Ecto neural progenitor cell (in vitro differentiated cells): Measurements from ENCODE around the gene DCAF7.

Experiments
- DNase-seq: peaks from one replicate; pipeline ENCODE4 v3.0.0-alpha.2; 2018; ENCODE audit warnings: low spot score

DCAF7 gene, protein sequence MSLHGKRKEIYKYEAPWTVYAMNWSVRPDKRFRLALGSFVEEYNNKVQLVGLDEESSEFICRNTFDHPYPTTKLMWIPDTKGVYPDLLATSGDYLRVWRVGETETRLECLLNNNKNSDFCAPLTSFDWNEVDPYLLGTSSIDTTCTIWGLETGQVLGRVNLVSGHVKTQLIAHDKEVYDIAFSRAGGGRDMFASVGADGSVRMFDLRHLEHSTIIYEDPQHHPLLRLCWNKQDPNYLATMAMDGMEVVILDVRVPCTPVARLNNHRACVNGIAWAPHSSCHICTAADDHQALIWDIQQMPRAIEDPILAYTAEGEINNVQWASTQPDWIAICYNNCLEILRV

DNA sequence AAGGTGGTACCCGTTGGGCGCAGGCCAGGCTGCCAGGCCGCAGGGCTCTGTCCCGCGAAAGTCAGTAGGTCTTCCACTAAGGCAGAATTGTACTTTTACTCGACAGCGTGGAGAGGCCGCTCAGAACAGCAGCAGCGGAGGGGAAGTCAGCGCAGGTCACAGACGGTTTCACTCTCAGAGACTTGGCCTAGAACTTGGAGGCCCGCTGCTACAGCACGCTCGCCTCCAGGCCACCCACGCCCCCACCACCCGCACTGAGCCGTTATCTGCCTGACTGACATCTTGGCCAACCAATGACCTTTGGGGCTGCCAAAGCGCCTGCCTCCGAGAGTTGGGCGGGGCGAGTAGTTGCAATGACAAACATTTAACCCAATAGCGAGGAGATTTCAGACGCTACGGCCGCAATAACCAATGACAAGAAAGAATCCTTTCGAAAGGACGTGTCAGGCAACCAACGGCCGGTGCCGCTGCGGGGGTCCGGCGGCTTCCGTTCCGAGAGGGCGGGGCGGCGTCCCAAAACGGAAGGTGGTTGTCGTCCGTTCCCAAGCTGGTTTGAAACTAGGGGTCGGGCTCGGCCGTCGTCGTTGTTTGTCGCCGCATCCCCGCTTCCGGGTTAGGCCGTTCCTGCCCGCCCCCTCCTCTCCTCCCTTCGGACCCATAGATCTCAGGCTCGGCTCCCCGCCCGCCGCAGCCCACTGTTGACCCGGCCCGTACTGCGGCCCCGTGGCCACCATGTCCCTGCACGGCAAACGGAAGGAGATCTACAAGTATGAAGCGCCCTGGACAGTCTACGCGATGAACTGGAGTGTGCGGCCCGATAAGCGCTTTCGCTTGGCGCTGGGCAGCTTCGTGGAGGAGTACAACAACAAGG, at the start of gene DCAF7:
Gene DCAF7, plus strand, starts transcription at position 532 of the 871 bp plus-strand sequence. Its CDS starts 201 bp downstream, at position 733.
- peak; percentile 100 for DNase-seq

DNA sequence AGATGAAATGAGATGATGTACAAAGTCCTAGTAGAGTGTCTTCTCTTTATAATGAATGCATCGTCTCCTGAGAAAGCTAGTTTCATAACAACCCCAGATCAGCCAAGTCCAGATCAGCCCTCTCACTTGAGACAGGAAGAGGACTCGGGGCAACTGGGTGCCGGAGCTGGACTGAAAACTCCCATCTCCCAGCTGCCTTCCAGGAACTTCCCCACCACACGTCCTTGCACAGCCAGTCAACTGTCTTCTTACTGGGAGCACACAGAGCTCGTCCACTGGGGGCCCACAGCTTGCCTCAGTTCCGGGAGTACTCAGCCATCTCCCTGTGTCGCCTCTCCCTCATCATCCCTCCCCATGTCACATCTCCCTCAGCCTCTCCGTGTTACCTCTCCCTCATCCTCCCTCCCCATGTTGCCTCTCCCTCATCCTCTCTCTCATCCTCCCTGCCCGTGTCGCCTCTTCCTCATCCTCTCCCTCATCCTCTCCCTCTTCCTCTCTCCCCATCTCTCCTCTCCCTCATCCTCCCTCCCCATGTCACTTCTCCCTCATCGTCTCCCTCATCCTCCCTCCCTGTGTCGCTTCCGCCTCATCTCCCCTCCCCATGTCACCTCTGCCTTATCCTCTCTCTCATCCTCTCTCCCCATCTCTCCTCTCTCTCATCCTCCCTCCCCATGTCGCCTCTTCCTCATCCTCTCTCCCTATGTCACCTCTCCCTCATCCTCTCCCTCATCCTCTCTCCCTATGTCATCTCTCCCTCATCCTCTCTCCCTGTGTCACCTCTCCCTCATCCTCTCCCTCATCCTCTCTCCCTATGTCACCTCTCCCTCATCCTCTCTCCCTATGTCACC, 49.5 kb upstream of the DCAF7 start:
- no peak for DNase-seq

DNA sequence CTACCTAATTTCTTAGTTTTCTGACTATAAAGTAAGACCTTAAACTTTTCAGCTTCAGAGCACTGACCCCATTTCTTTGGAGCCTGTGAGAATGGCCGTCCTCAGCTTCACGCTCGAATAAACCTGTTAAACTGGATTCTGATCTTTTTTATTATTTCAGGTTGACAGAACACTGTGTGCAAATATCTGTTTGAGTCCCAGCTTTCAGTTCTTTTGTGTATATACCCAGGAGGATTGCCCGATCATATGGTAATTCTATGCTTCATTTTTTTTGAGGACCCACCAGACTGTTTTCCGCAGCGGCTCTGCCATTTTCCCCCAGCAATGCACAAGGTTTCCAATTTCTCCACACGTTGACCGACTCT, 47.0 kb upstream of the DCAF7 start:
- no peak for DNase-seq

DNA sequence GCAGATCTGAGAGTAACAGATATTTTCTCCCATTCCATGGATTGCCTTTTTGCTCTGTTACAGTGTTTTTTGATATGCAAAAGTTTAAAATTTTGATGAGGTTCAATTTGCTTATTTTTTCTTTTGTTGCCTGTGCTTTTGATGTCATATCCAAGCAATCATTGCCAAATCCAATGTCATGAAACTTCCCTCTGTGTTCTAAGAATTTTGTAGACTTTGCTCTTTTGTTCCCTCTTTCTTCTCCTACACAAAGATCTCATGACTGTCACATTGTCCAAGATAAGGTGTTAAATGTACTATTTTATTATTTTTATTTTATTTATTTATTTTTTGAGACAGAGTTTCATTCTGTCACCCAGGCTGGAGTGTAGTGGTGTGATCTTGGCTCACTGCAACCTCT, 46.0 kb upstream of the DCAF7 start:
- no peak for DNase-seq

DNA sequence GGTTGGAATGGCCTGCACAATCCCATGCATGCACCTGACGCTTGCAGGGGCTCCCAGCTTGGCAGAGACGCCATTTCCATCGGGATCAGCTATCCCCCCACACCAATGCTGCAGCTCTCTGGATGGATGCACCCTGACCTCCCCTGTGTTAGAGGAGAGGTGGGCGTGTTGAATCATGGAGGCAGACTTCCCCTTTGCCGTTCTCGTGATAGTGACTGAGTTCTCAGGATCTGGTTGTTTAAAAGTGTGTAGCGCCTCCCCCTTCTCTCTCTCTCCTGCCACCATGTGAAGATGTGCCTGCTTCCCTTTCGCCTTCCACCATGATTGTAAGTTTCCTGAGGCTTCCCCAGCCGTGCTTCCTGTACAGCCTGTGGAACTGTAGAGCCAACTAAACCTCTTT, 44.9 kb upstream of the DCAF7 start:
- DNase-seq: no peak

DNA sequence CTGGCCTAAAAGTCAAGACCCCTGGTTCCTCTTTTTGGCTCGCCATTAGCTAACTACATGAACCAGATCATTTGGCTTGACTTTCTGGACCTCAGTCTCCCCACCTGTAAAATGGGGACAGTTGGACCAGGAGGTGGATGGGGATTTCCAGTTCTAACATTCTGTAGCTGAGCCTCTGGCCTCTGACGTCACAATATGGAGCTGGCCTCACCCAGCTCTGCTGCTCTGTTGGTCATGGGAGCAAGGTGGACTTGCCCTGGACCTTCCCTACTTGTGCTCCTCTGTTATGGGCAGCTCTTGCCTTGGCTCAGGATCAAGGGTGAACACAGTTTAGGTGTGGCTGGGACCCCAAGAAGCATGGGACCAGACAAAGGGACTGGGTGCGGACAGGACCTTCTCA, 43.6 kb upstream of the DCAF7 start:
- DNase-seq: no peak

DNA sequence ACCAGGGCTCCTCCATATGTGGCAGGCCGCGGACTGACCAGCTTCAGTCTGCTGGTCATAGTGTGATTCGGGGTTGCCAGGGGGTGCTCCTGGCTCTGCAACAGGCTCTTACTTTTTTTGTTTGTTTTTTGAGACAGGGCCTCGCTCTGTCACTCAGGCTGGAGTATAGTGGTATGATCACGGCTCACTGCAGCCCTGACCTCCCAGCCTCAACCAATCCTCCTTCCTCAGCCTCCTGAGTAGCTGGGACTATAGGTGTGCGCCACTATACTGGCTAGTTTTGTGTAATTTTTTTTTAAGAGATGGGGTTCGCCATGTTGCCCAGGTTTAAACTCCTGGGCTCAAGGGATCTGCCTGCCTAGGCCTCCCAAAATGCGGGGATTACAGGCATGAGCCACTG, 38.9 kb upstream of the DCAF7 start:
- DNase-seq: no peak

DNA sequence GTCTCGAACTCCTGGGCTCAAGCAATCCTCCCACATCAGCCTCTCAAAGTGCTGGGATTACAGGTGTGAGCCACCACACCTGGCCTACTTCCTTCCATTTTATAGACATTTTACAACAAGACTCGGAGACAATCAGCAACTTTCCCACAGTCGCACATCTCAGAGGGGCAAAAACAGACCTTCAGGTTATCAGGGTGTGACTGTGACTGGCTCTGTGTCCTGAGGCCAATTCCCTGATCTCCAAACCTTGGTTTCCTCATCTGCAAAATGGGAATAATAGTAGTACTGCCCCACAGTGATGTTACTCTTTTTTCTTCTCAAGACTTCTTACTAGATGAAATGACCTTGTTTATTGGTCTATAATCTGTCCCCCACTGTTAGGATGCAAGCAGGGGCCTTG, 37.9 kb upstream of the DCAF7 start:
- DNase-seq: no peak

DNA sequence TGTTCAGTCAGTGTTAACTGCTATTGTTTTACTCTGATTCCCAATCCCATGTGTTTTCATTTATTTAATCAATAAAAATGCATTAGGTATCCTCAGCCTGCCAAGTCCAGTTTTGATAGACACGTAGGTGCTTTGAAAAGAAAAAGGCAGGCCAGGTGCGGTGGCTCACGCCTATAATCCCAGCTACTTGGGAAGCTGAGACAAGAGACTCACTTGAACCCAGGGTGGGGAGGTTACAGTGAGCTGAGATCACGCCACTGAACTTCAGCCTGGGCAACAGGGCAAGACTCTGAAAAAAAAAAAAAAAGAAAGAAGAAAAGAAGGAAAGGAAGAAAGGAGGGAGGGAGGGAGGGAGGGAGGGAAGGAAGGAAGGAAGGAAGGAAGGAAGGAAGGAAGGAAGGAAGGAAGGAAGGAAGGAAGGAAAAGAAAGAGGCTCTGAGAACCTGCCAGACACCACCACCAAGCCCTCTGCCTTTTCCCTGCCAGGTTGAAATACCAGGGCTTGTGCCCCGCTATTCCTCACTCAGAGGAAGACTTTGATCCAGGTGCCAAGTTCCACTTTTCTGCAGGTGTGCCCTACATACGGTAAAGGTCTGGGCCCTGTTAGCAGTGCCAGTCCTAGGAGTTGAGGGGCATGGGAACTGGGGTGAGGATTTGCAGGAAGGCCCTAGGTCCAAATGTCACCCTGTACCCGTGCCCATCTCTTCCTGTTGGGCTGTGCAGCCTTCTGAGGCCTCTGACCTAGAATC, 37.2 kb upstream of the DCAF7 start:
- DNase-seq: no peak

DNA sequence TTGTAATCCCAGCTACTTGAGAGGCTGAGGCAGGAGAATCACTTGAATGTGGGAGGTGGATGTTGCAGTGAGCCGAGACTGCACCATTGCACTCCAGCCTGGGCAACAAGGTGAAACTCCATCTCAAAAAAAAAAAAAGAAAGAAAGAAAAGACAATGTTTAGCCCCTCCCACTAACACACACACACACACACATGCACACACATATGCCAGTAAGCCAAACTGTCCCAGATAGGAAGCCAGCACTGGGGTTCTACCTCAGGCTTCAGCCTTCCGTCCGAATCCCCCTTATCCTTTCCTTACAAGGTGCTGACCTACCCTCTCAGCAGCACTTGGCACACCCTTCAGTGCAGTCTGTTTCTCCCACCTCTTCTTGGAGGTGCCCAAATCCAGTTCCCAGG, 35.8 kb upstream of the DCAF7 start:
- no peak for DNase-seq

DNA sequence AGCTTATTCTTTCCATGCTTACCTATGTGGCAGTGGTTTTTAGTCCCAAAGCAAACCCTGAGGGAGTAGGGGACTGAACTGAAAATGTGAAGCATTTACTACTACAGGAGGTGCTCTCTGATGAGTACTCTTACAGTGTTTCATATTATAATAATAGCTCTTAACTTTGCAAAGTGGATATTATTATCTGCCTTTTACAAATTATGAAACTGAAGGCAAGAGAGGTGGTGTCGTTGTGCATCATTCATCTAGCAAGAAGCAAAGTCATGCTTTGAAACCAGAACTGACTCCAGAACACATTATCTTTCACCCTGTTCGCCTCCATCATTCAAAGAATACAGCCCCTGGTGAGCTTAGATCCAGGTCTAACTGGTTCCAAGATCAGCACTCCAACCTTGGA, 35.3 kb upstream of the DCAF7 start:
- no peak for DNase-seq

DNA sequence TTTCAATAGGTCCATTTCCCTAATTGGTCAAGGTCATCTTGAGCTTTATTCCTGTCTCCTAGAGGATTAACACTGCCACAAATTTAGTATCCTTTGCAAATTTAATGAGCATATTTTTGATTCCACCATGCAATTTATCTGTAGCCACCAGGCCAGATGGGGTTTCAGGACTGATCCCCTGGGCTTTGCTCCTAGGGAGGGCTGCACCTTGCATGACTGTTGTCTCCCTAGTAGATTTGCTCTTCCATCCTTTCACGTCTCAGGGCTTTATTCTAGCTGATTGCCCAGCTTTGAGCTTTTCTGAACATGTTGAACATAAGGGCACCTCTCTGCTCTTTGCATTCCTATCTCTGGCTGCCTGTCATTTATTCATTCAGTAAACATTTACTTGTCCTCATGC, 34.9 kb upstream of the DCAF7 start:
- DNase-seq: no peak

DNA sequence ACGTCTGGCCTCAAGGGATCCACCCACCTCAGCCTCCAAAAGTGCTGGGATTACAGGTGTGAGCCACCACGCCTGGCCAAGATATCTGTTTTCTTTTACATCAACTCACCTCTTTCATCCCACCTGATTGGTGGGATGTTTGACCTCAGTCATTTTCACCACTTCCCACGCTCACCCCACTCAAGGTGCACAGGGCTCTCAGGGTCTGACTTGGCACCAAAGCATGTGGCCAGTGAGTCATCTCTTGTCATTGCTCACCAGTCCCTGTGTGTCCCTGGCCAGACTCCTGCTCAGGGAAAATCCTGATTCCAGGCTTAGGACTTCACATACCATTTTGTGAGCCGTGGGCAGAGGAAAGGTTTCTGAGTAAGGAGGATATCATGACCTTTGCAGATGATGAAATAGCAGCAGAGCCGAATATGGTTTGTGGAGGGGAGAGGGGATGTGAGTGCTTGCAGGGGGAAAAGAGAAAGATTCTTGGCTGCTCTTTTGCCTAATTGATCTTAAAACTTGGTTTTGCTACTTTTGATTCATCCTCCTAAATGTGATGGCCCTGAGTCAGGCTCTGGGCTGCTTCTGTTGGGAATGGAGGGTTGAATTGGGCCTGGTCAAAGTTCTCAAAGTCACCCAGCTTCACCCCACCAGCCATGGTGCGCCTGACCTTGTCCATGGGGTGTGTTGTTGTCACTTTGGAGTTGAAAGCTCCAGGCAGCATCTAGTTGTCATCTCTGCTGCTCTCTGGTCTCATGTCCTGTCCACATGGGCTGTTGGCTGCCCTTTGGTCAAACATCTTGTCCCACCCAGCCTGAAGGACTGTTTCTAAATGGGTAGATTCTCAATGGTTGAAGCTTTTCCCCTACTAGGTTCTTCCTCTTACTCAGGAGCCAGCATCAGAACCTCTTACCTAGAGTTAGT, 33.1 kb upstream of the DCAF7 start:
- DNase-seq: no peak

DNA sequence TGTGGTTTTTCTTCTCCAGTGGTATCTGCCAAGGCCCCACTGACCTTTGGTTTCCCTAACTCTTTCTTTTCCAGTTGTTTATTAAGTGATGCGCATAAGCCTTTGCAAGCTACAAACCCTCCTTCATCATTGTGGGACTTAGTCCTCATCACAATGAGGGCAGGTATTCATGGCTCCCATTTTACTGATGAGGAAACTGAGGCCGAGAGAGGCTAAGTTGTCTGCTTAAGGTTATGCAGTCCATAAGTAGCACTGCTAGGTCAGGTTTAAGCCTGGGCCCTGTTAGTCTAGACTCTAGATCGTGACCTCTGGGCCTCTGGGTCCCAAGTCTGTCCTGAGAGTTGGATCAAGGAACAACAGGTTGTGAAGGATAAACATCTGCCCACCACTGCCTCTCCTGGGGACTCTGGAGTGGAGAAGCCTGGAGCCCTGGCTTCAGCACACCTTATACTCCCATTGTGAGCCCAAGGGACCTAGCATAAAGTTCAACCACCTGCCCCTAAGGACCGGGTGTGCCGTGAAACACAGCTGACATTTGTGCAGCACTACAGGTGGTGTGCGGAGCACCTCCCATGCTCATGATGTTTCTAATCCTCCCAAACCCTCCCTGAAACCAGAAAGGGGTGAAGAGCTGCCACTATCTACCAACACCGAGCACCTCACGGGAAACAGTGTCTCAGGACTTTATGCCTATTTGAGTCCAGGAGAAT, 32.3 kb upstream of the DCAF7 start:
- no peak for DNase-seq

DNA sequence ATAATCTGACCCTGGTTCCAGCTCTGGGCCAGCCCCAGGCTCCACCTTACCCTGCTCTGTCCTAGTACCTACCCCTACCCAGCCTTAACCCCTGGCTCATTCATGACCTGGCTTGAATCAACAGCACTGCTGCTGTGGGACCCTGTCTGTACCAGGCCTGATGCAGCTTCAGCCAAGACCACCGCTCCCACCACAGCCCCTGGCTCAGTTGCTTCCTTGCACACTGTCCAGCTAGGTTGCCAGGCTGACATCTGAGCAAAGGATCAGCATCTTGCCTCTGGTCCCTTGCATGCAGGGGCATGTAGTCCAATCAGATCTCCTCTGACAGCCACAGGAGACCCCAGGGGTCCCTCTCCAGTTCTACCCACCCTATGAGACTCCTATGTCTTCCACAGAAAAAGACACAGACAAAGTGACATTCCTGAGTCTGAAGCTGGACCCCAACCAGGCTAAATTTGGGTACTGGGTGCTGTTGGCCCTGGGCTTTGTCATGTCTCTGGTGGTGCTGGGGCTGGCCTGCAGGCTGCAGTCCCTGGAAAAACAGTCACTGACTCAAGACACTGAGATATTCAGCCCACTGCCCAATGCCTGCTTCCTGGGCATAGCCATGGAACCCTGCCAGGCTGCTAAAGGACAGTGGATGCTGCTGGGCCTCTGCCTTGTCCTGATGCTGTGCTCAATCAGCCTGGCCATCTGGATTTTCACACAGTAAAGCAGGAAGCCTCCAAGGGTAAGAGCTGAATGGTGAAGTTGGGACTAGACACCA, 31.0 kb upstream of the DCAF7 start:
- DNase-seq: no peak

DNA sequence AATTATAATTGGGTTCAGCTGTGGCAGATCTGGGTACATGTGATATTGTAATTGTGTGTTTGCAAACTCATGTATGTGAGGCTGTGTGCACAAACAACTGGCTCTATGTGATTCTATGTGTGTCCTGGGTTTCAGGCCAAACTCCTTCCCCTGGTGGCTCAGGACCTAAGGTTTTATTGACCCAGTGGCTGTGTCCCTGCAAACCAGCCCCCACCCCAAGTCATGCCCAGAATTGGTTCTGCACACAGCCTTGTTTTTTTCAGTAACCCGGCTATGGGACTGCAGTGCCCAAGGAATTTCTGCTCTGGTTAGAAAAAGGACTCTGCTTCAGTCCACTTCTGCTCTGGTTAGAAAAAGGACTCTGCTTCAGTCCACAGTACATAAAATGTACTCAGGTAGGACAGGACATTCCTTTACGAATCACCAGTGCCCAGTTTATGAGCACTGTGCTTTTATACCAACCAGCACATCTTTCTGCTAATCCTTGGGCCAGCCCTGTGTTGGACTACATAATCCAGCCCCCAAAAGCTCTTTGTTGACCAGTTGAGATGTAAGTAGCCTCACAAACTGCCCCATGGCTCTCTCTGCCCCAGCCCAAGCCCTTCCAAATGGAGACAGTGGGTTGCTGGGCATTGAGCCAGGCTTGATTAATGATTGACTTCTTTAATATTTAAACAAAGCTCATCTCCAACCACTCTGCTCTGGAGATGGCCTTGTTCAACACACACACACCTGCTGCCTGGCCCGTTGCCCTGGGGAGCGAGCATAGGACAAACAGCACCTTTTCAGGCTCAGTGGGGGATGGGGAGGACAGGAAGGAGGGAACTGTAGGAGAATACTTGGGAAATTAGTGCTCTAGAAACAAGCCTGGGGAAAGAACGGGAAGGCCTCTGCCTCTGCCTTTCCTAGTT, 30.1 kb upstream of the DCAF7 start:
- no peak for DNase-seq

DNA sequence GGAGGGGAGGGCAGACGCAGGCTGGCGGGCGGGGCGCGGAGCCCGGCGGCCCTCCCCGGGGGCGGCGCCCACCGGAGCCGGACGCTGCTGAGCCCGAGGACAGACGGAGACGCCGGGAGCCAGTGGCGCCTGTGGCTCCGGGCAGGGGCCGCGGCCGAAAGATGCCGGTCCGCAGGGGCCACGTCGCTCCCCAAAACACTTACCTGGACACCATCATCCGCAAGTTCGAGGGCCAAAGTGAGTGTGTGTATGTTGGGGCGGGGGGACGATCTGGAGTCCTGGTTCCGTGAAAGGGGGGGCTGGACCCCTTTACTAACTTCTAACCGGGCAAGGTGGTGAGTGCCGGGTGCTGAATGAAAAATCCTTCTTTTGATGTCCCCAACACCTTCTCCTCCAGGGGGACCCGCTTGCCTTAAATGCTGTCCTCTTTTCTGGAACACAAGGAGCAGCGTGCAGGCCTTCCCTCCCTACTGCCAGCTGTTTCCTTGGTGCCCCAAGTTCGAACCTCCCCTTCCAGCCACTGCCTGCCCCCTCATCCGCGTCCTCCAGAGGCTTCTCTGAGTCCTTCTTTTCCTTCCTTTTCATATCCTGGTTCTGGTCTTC, 26.9 kb upstream of the DCAF7 start, which contains the start of gene KCNH6:
Gene KCNH6, plus strand, starts transcription at position 106 of the 603 bp plus-strand sequence. Its CDS starts 56 bp downstream, at position 162.
- DNase-seq: no peak

DNA sequence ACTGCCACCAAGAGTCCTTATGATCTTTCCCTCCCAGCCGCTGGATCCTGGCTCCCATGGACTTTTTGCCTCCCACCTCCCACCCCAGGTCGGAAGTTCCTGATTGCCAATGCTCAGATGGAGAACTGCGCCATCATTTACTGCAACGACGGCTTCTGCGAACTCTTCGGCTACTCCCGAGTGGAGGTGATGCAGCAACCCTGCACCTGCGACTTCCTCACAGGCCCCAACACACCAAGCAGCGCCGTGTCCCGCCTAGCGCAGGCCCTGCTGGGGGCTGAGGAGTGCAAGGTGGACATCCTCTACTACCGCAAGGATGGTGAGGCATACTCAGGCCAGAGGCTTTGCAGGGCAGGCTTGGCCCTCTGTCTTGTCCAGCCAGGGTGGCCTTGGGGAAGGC, 26.2 kb upstream of the DCAF7 start:
- DNase-seq: no peak
